Activated CD4-positive, alpha-beta T cell treated with anti-CD3 and anti-CD28 coated beads, Interleukin-2, Interleukin-6, amounts not matched to agents 100 ng/mL and 50 ng/mL, durations not matched to agents 16 hours and 8 hours (primary cell): ENCODE data around the gene ATP6V1A.

Experiments
- DNase-seq: peaks from one replicate; pipeline ENCODE4 v3.0.0-alpha.2; 2020

The ATP6V1A gene

DNA sequence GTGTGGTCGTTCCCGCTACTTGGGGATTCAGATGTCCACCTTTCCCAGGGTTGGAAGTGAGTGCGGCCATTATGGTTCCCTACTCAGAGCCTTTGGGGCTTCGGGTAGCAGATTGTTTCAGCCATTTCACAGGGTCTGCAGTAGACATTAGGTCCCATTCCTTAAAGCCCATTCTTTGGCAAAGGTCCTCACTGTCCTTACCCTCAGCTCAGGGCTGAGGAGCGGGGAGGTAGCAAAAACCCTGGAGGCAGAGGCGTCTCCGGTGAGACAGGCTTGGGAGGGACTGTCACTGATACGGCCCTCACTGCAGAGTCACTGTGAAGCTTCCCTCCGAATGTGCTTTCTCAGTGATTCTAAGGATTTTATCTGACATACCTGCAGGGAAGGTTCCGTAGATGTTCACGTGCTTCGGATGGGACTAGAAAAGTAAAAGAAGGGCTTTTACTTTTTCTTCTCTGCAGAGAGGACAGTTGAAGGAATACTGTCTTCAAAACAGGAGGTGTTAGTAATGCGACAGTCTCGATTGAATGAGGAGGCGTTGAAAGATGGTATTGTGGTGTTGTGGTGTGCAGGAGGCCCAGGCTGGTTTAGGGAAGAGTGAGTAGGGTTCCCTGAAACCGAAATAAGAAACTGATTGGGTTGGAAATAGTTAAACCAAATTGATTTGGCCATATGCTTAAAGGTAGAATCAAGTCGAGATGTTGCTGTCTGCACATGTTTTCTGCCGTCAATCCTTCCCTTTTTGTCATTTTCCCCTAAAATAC lies 630 bp downstream of the ATP6V1A start:
- peak; percentile 65 for DNase-seq

DNA sequence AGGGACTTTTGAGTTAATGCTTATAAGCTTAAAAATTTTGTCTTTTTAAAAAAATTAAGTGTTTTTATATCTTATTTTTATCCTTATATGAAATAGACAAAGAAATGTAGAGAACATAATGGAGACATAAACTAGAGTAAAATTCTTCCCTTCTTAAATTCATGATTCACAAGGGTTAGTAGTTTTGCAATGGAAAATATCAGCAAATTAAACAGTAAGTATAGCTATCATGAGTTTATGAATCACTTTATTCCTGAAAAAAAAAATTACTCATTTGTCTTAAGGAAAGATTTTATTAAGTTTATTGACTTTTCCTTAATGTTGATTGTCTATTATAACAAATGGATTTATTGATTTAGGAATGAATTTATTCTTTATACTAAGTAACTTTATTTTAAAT lies 4.3 kb downstream of the ATP6V1A start:
- no peak for DNase-seq

DNA sequence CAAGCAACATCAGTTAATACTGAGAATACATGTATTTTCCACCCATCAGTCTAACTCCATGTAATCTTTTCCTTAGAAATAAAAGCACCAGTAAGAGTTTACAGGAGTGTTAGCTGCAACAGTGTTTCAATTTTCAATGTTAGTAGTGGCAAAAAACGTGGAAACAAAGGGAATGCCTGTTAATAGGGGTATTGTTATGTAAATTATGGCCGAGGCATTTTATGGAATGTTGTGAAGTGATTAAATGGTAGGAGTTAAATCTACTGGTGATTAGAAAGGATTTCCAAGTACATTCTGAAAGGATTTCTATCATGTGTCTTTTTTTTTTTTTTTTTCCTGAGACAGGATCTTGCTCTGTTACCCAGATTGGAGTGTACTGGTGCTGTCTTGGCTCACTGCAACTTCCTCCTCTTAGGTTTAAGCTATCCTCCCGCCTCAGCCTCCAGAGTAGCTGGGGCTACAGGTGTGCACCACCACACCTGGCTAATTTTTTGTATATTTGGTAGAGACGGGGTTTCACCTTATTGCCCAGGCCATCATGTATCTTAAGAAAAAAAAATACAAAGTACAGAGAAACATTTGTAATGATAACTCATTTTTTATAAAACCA lies 6.6 kb downstream of the ATP6V1A start:
- no peak for DNase-seq

DNA sequence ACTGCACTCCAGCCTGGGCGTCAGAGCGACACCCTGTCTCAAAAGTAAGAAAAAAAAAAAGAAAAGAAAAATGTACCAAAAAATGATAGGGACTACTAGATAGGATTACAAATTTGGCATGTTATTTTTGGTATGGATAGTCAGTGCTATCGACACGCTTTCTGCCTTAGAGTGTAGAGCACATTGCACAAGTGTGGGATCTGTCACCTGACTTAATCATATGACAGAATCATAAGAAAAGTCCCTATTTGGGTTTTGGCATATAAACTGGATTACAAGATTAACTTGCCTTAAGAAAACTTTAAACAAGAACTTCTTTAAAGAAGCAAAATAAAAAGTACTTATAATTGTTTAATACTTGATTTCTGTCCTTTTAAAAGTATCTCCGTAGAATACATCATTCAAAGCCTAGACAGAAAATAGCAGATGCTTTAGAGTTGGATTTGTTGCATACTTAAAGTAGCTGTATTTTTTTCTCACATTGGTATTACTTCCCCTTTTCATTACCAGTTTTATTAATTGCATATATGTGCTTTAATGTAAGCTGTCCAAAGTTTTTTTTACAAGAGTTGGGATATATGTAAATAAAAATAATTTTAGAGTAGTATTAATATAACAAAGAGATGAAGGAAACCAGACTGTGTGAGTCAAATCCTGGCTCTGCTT lies 7.8 kb downstream of the ATP6V1A start:
- no peak for DNase-seq

DNA sequence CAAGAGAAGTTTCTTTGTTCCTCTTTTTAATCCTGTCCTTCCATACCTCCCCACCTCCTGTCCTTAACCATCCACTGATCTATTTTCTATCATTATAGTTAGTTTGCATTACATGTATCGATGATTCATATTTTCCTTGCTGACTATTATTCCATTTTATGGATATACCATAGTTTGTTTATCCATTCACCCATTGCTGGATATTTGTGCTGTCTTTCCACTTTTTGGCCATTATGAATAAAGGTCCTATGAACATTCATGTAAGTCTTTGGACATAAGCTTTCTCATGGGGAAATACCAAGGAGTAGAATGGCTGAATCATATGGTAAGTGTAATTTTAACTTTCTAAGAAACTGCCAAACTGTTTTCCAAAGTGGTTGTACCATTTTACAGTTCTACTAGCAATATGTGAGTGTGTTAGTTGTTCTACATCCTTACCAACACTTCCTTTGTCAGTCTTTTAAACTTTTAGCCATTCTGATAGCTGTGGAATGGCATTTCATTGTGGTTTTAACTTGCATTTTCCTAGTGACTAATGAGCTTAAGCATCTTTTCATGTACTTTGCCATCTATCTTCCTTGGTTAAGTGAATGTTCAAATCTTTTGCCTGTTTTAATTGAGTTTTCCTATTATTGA lies 11.7 kb downstream of the ATP6V1A start:
- DNase-seq, result no peak

DNA sequence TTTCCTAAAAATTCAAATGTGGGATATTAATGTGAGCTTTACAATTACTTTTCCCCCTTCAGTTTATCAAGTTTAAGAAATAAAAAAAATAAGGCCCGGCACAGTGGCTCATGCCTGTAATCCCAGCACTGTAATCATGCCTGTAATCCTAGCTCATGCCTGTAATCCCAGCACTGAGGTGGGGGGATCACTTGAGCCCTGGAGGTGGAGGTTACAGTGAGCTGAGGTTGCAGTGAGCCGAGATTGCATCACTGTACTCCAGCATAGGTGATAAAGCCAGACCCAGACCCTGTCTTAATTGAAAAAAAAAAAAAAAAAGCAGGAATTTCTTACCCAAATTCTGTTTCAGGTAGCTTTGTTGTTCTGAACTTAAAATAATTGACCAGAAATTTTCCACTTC lies 17.9 kb downstream of the ATP6V1A start:
- DNase-seq, result no peak

DNA sequence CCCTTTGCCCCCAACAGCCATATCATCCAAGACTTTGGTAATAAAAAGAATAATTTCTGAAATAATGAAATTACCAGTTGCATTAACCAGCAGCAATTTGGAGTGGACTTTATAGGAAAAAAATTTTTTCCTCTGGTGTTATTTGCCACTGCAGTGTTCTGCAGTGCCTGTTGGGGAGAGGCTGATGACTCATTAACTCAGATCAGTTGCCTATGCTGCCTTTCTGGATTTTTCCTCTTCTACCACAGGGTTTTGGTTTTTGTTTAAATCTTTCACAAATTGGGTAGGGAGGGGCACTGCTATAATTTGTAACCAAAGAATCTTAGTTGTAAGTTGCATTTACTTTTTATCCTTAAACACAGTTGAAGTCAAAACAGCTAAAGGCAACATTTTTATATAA lies 22.7 kb downstream of the ATP6V1A start:
- peak; percentile 23 for DNase-seq

DNA sequence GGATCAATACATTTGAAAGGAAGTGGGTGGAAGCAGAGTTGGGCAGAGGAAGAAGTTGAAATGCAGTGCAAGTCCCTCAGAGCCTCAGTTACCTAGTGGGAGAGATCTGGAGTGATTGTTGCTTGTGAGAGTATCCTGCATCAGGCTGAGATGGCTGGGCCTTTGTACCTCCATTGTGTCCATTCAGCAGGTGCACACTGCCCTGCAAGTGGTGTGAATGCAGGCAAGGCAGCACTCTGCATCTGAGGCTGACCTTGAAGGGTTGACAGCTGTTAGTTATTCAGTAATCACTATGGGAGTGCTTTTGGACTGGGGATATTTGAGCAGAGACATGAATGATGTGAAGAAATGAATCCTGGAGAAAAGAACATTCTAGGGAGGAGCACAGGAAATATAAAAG lies 25.2 kb downstream of the ATP6V1A start:
- DNase-seq, result no peak

DNA sequence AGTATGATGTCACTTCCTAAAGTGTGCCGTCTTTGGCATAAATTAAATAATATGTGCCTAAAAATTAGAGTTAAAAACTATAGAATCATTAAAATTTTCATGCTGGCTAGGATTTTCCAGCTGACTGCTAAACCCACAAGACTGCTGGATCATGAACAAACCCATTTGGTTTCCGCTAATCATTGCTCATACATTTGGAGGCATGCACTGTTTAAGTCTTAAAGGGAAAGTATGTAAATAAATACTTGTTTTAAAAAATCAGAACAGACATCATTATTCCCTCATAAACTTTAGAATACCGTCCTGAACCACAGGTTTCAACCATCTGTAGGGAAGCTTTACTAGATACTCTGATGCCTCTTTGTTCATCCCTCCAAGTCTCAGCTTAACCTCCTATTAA lies 26.5 kb downstream of the ATP6V1A start:
- DNase-seq, result no peak

DNA sequence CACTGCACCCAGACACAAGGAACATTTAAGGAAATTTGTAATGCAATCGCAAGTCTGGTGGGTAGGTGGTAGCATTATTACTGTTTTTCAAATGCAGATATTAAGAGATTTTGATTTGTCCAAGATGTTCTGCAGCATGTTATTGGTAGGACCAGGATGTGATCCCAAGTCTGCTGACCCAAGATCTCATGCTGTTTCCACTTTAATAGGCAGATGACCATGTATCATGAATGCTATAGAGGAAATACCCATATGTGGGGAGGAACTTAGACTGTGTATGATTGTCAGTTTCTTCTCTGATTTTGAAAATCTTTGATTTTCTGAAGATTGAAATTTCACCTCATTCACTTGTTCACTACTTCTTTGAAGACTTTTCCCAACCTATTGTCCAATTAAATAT lies 28.7 kb downstream of the ATP6V1A start:
- DNase-seq, result no peak

DNA sequence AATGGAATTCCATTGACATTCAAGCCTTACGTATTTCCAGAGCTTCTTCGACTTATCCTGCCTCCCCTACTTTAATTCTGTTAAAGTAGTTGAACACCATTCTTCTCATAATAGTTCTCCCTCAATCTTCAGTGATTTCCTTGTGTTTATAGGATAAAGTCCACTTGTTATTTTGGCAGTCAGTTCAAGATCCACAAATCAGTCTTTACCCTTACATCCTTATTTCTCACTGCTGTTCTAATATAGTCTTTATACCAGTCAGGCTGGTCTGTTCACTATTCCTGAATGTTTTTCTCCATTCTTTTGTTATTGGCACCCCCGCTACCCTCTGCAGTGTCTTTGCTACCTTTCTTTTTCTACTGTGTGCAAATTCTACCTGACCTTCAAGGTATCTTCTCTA lies 29.7 kb downstream of the ATP6V1A start:
- DNase-seq, result no peak

DNA sequence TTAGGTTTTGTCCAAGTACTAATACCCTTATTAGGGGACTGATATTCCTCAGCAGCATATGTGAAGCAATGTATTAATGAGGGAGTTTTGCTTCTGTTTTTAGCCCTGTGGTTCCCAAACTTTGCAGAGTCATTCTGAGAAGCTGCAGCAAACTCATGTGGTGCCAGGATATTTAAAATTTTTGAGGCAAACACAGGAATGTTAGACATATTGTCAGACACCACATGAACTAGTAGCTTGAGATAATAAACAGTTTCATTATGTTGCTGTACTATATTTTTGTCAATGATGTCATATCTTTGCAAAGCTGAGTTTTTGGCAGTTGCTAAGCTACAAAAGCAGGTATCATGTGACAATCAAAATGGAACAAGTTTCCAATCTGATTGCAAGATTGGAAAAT lies 36.6 kb downstream of the ATP6V1A start:
- DNase-seq, result no peak

DNA sequence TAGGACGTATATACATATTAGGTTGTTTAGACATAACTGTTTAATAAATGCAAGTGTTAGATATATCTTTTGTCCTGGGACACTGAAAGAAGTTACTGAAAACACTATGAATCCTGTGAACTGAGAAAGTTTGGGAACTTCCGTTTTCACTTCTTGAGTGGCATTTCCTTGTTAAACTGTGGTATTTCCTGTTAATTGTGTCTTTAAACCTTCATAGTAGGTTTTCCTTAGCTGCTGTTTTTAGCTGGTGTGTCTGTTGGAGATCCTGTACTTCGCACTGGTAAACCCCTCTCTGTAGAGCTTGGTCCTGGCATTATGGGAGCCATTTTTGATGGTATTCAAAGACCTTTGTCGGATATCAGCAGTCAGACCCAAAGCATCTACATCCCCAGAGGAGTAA lies 37.1 kb downstream of the ATP6V1A start:
- no peak for DNase-seq

DNA sequence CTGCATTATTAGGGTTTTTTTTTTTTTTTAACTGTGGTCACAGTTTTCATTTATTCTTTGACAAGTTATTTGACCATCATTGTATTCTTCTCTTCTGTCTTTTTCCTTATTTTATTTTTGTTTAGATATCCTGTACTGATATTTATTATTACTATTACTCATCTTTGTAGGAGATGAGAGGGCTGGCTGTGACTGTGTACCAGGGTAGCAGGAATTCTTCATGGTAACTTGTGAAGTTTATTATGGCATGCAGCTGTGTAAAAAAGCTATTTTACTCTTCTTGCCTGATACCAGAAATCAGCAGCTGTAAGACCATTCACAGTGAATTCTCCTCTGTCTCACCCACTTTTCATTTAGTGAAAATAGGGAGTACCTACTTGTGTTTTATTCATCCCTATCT lies 44.5 kb downstream of the ATP6V1A start:
- no peak for DNase-seq

DNA sequence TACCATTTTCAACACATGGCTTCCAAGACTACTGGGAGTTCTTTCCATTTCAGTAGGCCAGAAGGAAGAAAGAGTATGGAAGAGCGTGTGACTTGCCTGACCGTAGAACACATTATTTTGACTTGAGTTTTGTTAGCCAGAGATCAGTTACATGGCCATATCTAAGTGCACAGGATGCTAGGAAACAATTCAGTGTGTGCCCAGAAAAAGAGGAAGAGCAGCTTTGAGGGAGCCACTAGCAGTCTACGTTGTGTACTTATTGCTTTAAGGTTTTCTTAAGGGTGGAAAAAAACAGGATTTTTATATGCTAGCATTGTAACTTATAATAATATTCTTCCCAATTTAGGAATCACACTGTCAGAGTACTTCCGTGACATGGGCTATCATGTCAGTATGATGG lies 47.7 kb downstream of the ATP6V1A start:
- DNase-seq, result no peak

DNA sequence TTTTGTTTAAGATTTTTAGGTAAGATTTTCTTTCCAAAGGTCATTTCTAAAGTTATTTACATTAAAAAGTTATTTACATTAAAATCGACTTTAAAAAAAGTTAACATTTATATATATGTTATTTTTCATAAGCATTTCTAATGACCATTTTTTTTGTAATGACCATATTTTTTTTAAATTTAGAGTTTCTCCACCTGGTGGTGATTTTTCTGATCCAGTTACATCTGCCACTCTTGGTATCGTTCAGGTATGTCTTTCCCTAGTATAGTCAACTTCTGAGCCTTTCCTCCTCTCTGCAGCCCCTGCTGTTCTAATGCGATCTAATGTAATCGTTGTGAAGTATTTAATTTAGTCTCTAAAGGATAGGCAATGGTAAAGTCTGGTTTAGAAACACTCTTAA lies 48.9 kb downstream of the ATP6V1A start:
- no peak for DNase-seq

DNA sequence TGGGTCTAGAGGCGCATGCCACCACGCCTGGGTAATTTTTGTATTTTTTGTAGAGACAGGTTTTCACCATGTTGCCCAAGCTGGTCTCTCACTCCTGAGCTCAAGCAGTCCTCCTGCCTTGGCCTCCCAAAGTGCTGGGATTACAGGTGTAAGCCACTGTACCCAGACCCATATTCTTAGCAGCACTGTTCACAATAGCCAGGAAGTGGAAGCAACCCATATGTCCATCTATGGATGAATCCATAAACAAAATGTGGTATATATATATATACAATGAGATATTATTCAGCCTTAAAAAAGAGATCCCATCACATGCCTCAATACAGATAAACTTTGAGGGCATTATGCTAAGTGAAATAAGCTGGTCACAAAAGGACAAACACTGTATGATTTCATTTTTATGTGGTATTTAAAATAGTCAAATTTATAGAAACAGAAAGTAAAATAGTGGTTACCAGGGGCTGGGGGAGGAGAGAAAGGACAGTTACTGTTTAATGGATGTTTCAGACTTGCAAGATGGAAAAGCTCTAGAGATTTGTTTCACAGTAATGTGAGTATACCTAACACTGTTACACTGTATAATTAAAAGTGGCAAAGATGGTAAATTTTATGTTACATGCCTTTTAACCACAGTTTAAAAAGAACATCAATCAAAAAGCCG lies 56.1 kb downstream of the ATP6V1A start:
- no peak for DNase-seq

DNA sequence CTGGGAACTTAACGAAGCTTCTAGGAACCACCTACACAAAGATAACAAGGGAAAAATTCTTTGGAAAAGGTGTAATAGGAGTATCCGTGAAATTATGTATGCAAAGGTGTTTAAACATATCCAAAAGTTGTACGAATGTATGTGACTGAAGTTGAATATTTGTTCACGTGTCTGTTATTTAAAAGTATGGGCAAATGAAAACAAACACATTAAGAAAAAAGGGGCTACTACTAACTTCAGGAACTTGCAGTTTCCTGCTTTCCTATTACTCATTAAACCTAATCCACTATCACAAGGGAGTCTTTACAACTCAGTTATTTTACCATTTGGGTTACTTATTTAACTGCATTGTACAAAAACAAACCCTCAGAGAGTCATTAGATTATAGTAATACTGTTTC lies 57.8 kb downstream of the ATP6V1A start:
- no peak for DNase-seq

DNA sequence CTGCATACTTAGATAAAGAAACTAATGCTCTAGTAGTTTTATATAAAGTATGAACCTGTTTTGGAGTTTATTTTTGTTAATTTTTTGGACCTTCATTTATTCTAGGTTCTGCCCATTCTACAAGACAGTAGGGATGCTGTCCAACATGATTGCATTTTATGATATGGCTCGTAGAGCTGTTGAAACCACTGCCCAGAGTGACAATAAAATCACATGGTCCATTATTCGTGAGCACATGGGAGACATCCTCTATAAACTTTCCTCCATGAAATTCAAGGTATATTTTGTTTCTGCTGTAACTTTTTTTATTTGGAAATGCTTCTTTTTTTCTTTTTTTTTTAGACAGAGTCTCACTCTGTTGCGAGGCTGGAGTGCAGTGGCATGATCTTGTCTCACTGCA lies 58.4 kb downstream of the ATP6V1A start:
- DNase-seq, result no peak

DNA sequence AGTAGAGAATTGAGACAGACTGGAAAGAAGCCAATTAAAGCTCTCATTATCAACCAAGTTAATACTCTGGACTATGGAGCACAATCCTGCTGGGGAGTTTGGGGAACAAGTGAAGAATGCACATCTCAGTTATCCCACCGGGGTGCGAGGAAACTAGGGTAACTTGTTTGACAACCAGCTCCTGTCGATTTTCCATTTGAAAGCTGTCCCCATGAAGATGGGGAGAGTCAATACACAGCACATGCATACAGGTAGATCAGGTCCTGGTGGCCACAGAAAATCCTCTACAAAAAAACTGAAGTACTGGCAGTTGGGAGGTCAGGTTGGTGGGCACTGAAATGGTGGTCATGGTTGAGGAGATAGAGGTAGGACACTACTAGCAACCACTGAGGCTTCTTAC lies 66.0 kb downstream of the ATP6V1A start:
- DNase-seq, result no peak

DNA sequence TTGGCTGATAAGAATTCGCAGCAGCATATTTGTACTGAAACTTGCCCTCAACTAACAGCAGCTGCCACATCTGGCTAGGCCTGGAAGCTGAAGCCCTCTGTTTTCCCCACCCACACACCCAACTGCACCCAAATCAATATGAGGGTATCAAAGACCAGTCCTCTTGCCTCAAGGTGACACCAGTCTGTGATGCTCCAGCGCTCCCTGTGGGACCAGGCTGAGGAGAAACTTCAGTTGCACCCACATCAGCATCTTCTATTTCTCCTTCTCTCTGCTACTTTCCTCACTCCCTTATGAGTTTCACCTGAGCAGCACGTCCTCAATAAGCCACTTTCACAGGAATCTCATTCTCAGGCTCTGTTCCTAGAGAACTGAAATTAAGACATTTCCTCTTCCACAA lies 73.0 kb downstream of the ATP6V1A start:
- DNase-seq, result no peak

DNA sequence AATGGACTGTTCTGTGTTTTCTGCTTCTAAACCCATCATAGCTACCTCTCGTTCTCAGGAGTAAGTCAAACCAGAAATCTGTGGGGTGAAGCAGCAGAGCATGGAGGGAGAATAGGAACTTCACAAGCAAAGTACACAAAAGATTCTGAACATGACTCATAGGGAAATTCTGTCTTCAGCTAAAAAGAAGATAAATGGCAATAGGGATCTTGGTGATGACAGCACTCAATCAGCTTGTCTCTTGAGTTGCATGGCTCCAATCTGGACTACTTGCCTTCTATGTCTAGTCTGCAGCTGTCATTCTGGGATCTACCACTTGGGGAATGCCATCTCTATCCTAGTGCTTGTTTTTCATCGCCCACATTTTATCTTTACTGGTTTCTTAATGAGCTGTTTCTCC lies 78.3 kb downstream of the ATP6V1A start:
- DNase-seq, result no peak

DNA sequence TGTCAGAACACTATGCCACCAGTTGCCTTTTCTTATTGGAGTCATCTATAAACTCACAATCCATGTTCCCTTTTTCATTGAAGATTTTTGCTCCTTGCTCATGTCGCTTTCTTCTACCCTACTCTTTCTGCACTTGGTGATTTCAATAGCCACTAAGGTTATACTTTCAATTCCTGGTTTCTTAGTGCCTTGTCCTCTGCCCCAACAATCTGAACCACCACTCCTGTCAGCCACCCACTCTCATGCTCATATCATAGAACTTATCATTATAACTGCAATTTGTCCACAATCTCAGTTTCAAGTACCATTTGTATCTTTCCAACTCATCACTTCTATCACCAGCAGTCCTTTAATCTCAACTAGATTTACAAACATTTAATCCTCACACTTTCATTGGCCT lies 81.8 kb downstream of the ATP6V1A start:
- no peak for DNase-seq
